Right lobe of liver (tissue), 6 donors: ENCODE results near the gene SGTA. TPM values are rescaled to one million over a fixed set of nuclear protein-coding genes. Genes with fewer than 3 reads are reported as not detected.

Experiments
- ATAC-seq, 4 donors: fragments of 200-7000 bp; cut with Tn5 transposase; one replicate each; pipeline ENCODE4 v1.9.1; 2020; ENCODE audit warnings: mild to moderate bottlenecking in 4 of 4, moderate library complexity in 4 of 4
- DNase-seq, 3 donors: peaks; one replicate each; pipeline ENCODE4 v3.0.0-alpha.2; 2020
- H3K27ac ChIP-seq, 3 donors: fragments of 200-600 bp; one replicate each; pipeline ENCODE4 v1.8.0; 2022
- H3K27me3 ChIP-seq, 2 donors: fragments of 200-600 bp; one replicate each; pipeline ENCODE4 v1.8.0; 2022
- H3K36me3 ChIP-seq, 4 donors: fragments of 200-600 bp; sonication (generic) in 1 of 4; one replicate each; pipeline versions ENCODE4 v1.5.1 to v1.8.0; 2017 to 2022; ENCODE audit warnings: control low read depth in 1 of 4
- H3K4me1 ChIP-seq, 4 donors: fragments of 200-600 bp; sonication (generic) in 1 of 4; one replicate each; pipeline versions ENCODE4 v1.5.1 to v1.8.0; 2017 to 2022; ENCODE audit warnings: control low read depth in 1 of 4
- H3K4me3 ChIP-seq, 3 donors: fragments of 200-600 bp; one replicate each; pipeline ENCODE4 v1.8.0; 2022
- H3K9me3 ChIP-seq, 4 donors: fragments of 200-600 bp; sonication (generic) in 1 of 4; one replicate each; pipeline versions ENCODE4 v1.5.1 to v1.8.0; 2017 to 2022; ENCODE audit warnings: control low read depth in 1 of 4
- POLR2A ChIP-seq: fragments of 450-650 bp; IDR thresholded peaks from one replicate; pipeline ENCODE4 v1.6.1; 2017; ENCODE audit warnings: antibody characterized with exemption, mild to moderate bottlenecking
- whole genome bisulfite sequencing: methylation state at CpG from one replicate; pipeline ENCODE4 v1.1.6; 2018; ENCODE audit warnings: low coverage, low lambda C conversion rate; ENCODE audit not compliant: insufficient coverage; ENCODE audit errors: missing lambda C conversion rate; 5-methylcytosine and 5-hydroxymethylcytosine counted together
- intact Hi-C, 2 donors: fragments of 100-400 bp; cut with DNase I; formaldehyde crosslinking; loops; one replicate each; pipeline versions ENCODE4 v1.11.2 to v1.14.1; 2022
- total RNA-seq, 6 experiments: library from RNA; depleted of rRNA in 2 of 6; stranded (reverse); fragments of >200 nt in 2 of 6; fragmentation: NEBNext Ultra II Directional in 3 of 6; extraction: Animal tissue kit (Norgen Biotek cat#: 25700) in 3 of 6; gene quantifications; one replicate each; pipeline versions ENCODE4 v1.1.0 to v1.2.4, GENCODE V29; 2016 to 2023
- TF ChIP-seq, protein P1 (sequence below), 4 donors: fragments of 200-600 bp in 3 of 4; fragments of 450-650 bp in 1 of 4; IDR thresholded peaks; one replicate each; pipeline versions ENCODE4 v1.5.1 to v1.8.0; 2016 to 2022; ENCODE audit warnings: antibody characterized with exemption in 4 of 4, mild to moderate bottlenecking in 2 of 4
- donor health status: DM: no; HTN: yes; CAD: no.
- donor health status: DM: no; HTN: no; CAD: no.
- donor health status: DM: no; HTN: no; CAD: no.
- donor health status: DM: no; HTN: yes; CAD: no.
- donor health status: DM: no; HTN: yes; CAD: no.

SGTA gene
- total RNA-seq, 6 experiments from 2014 or later = 21.5 to 41.7 (median 23.7) TPM

DNA sequence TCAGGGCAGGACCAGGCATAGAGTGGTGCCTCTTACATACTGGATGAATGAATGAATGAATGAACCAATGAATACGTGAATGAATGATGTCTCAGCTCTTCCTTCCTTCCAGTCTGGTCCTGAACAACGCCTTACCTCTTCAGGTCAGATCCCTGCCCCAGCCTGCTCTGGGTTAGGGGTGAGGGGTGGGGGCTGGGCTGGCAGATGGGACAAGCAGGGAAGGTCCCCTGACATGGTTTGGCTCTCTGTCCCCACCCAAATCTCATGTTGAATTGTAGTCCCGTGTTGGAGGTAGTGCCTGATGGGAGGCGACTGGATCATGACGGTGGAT, 71.2 kb downstream of the SGTA start:
- ATAC-seq = no peak
- intact Hi-C loops = no loop called here

GRCh38 chr19:2711172-2711874, 71.8 kb downstream of the SGTA start:
- Histone ChIP-seq H3K4me3 (no peak overlapping the region), H3K27me3 (no peaks in the 10 kb centered on the region), H3K27ac (no peak overlapping the region), H3K36me3 (no peaks in the 10 kb centered on the region), H3K9me3 (no peaks in the 10 kb centered on the region), H3K4me1 (no peaks in the 10 kb centered on the region)
- no peak for DNase-seq
- ATAC-seq = no peak
- WGBS = 64% methylated on average over 12 of the region's 17 CpGs
- TF ChIP-seq, protein P1, sequence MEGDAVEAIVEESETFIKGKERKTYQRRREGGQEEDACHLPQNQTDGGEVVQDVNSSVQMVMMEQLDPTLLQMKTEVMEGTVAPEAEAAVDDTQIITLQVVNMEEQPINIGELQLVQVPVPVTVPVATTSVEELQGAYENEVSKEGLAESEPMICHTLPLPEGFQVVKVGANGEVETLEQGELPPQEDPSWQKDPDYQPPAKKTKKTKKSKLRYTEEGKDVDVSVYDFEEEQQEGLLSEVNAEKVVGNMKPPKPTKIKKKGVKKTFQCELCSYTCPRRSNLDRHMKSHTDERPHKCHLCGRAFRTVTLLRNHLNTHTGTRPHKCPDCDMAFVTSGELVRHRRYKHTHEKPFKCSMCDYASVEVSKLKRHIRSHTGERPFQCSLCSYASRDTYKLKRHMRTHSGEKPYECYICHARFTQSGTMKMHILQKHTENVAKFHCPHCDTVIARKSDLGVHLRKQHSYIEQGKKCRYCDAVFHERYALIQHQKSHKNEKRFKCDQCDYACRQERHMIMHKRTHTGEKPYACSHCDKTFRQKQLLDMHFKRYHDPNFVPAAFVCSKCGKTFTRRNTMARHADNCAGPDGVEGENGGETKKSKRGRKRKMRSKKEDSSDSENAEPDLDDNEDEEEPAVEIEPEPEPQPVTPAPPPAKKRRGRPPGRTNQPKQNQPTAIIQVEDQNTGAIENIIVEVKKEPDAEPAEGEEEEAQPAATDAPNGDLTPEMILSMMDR (IDR thresholded peaks at IDR 0.05) = no peak
- no peak for TF ChIP-seq POLR2A
- intact Hi-C loops = no loop called here

More for the DNA sequence above, 71.2 kb downstream of the SGTA start:
- WGBS = 62% methylated on average over 2 of the region's 5 CpGs
- no peak overlapping the region for H3K4me3 ChIP-seq
- H3K27ac ChIP-seq = no peak overlapping the region
- no peaks in the 10 kb centered on the region for H3K9me3 ChIP-seq
- no peaks in the 10 kb centered on the region for H3K4me1 ChIP-seq
- no peak for TF ChIP-seq POLR2A
- H3K36me3 ChIP-seq = no peaks in the 10 kb centered on the region
- no peaks in the 10 kb centered on the region for H3K27me3 ChIP-seq
- DNase-seq = no peak

- 67% methylated on average over 1 of the region's 5 CpGs for WGBS
- ATAC-seq (no peak), DNase-seq (no peak)
- Histone ChIP-seq H3K9me3 (no peaks in the 10 kb centered on the region), H3K27me3 (no peaks in the 10 kb centered on the region), H3K4me1 (peaks cover 0 to 3% (median 0%) of the 10 kb centered on the region in 4 donors), H3K4me3 (no peak overlapping the region), H3K27ac (no peak overlapping the region), H3K36me3 (no peaks in the 10 kb centered on the region)
- TF ChIP-seq, protein P1 (IDR thresholded peaks at IDR 0.05) = no peak
- no peak for TF ChIP-seq POLR2A
- intact Hi-C loops = no loop called here
Measured at GRCh38 chr19:2706251-2706650, 76.8 kb downstream of the SGTA start.

Other genes starting within 250 kb of the SGTA start
- 1 to 10 TPM; 1.3 to 3.7 (median 2.3) TPM for gene GNG7, start 80.6 kb downstream of the SGTA start, total RNA-seq
- 1 to 10 TPM in 1 of 6 experiments, under 1 TPM in 1, not detected in 4; 0.19 to 1.6 TPM for gene DIRAS1, start 61.9 kb downstream of the SGTA start, total RNA-seq
- 10 to 100 TPM; 13.5 to 29.5 (median 19.6) TPM for gene SLC39A3, start 43.3 kb downstream of the SGTA start, total RNA-seq
- gene THOP1, start 2.2 kb upstream of the SGTA start, total RNA-seq = 10 to 100 TPM; 25.5 to 61.8 (median 33.0) TPM
- 1 to 10 TPM; 1.4 to 2.5 (median 1.9) TPM for gene ZNF554, start 36.6 kb upstream of the SGTA start, total RNA-seq
- 1 to 10 TPM in 5 of 6 experiments, under 1 TPM in 1; 0.87 to 2.6 (median 2.1) TPM for gene ZNF555, start 58.2 kb upstream of the SGTA start, total RNA-seq
- not detected for gene ZNF556, start 84.1 kb upstream of the SGTA start, total RNA-seq
- 1 to 10 TPM in 5 of 6 experiments, under 1 TPM in 1; 0.98 to 2.9 (median 1.7) TPM for gene ZNF57, start 117.7 kb upstream of the SGTA start, total RNA-seq
- gene ZNF77, start 161.7 kb upstream of the SGTA start, total RNA-seq = 1 to 10 TPM; 1.1 to 1.5 (median 1.3) TPM
- gene TLE6, start 194.3 kb upstream of the SGTA start, total RNA-seq = 1 to 10 TPM; 2.3 to 8.9 (median 4.6) TPM
- 10 to 100 TPM in 2 of 6 experiments, 1 to 10 TPM in 4; 6.1 to 20.6 (median 9.3) TPM for gene TLE2, start 246.0 kb upstream of the SGTA start, total RNA-seq